Measurements from ENCODE around the gene MPO.
A peak's percentile ranks its signal among the peaks of the same experiment; 100 is the strongest.

Gene MPO

GRCh38 chr17:58247511-58248363 lies 33.0 kb downstream of the MPO start:
- no peak for DNase-seq (ENCODE audit: insufficient read length)
- FAIRE-seq = no peak
- TF ChIP-seq TAF1 (IDR thresholded peaks at IDR 0.05; ENCODE audit: borderline replicate concordance, low read depth, low read length) (no peak), POLR2A (IDR thresholded peaks at IDR 0.05; ENCODE audit: low read depth, low read length) (no peak), POLR2AphosphoS5 (IDR thresholded peaks at IDR 0.05; ENCODE audit: low read depth, low read length) (no peak)

DNA sequence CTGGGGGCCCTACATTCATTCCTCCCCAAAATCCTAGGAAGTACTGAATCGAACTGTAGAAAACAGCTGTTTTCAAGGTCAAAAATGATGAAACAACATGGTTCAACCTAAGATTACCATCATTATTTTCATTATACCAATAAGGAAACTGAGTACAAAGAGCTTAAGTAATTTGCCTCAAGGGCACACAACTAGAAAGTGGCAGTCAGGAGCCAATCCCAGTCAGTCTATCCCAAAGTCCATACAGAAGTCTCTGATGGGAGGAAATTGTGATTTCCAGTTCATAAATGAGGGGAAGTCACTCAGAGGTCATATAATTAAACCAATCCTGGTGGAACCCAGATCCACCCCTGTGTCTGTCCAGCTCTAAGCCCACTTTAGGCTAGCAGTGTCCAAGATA lies 34.0 kb downstream of the MPO start:
- DNase-seq (ENCODE audit: insufficient read length) (no peak), FAIRE-seq (no peak)
- TF ChIP-seq TAF1 (IDR thresholded peaks at IDR 0.05; ENCODE audit: borderline replicate concordance, low read depth, low read length) = no peak
- no peak for TF ChIP-seq POLR2AphosphoS5 (IDR thresholded peaks at IDR 0.05; ENCODE audit: low read depth, low read length)
- no peak for TF ChIP-seq POLR2A (IDR thresholded peaks at IDR 0.05; ENCODE audit: low read depth, low read length)

DNA sequence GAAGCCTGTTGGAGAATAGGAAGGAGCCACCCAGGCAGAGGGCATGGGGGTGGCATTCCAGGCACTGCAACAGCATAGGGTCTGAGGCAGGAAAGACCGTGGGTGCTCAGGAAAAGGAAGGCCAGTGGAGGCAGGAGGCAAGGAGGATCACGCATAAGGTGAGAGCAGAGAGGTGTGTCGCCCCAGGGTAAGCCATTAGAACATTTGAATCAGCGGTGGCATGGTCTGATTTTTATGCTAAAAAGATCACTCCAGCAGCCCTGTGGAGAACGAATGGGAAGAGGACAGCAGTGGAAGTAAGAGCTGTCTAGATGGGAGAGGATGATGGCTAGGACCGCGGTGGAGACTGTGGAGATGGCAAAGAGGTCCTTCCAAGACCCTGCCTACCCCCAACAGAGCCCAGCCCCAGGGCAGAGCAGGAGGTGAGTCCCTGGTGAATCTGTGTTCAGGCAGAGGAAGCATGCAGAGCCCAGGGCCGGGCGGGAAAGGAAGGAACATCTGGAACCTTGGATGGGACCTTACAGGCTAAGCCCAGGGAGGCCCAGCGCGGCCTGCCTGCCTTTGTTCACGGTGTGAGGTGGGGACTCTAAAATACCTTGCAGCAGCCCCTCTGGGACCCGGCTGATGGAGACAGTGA lies 34.5 kb downstream of the MPO start:
- TF ChIP-seq POLR2AphosphoS5 (IDR thresholded peaks at IDR 0.05; ENCODE audit: low read depth, low read length) (no peak), POLR2A (IDR thresholded peaks at IDR 0.05; ENCODE audit: low read depth, low read length) (no peak), TAF1 (IDR thresholded peaks at IDR 0.05; ENCODE audit: borderline replicate concordance, low read depth, low read length) (no peak)
- DNase-seq (ENCODE audit: insufficient read length) (no peak), FAIRE-seq (no peak)

DNA sequence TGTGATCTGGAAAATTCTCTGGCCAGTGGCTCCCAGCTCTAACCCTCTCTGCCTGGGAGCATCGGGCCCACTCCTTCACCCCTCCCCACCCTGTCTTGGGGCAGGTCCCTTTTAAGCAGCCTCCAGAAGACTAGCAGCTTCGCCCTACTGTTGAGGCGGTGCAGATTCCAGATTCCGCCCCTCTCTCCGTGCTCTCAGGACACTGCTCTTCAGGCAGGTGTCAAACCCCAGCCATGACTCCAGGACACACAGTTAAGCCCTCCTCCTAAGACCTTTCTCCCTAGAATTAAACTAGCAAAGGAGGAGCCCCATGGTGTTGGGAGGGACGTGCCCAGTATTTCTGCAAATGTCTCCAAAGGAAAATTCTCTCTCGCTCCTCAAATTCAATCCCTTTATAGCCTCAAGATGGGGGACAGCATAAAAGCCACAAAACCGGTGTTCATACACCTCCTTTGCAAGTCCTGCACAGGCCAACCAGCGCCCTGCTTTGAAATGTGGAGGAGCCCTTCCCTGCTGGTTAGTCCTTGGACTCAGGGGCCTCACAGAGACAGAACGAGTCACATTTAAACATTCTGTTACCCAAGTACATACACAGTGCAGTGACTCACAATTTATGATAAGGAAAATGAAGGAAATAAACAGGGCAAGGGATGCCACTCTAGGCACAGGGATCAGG lies 35.2 kb downstream of the MPO start:
- no peak for FAIRE-seq
- TF ChIP-seq POLR2AphosphoS5 (IDR thresholded peaks at IDR 0.05; ENCODE audit: low read depth, low read length) (no peak), POLR2A (IDR thresholded peaks at IDR 0.05; ENCODE audit: low read depth, low read length) (no peak), TAF1 (IDR thresholded peaks at IDR 0.05; ENCODE audit: borderline replicate concordance, low read depth, low read length) (no peak)
- no peak for DNase-seq (ENCODE audit: insufficient read length)

GRCh38 chr17:58244963-58245362 lies 35.8 kb downstream of the MPO start:
- FAIRE-seq (no peak), DNase-seq (ENCODE audit: insufficient read length) (no peak)
- TF ChIP-seq POLR2AphosphoS5 (IDR thresholded peaks at IDR 0.05; ENCODE audit: low read depth, low read length) = no peak
- TF ChIP-seq POLR2A (IDR thresholded peaks at IDR 0.05; ENCODE audit: low read depth, low read length) = no peak
- TF ChIP-seq TAF1 (IDR thresholded peaks at IDR 0.05; ENCODE audit: borderline replicate concordance, low read depth, low read length) = no peak

- TF ChIP-seq TAF1 (IDR thresholded peaks at IDR 0.05; ENCODE audit: borderline replicate concordance, low read depth, low read length) (no peak), POLR2A (IDR thresholded peaks at IDR 0.05; ENCODE audit: low read depth, low read length) (no peak), POLR2AphosphoS5 (IDR thresholded peaks at IDR 0.05; ENCODE audit: low read depth, low read length) (no peak)
- FAIRE-seq = peak; percentile 65
- no peak for DNase-seq (ENCODE audit: insufficient read length)
Observed at GRCh38 chr17:58242171-58242784, 38.5 kb downstream of the MPO start.

DNA sequence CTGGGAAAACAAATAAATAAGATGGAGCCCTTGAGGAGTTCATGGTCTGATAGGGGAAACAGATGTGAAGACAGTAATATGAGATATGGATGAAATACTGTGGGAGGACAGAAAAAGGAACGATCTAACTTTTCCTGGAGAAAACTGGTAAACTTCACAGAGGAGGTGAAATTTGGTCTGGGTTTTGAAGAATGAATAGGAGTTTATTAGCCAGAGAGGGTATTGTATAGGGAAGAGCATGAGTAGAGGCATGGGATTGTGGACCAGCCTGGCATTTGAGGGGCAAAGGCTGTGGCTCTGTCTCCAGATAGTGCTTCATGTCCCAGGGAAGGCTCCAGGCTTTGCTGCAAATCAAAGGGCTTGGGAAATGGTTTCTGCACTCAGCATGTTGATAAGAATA lies 40.7 kb downstream of the MPO start:
- DNase-seq (ENCODE audit: insufficient read length) (no peak), FAIRE-seq (no peak)
- TF ChIP-seq POLR2AphosphoS5 (IDR thresholded peaks at IDR 0.05; ENCODE audit: low read depth, low read length) = no peak
- no peak for TF ChIP-seq TAF1 (IDR thresholded peaks at IDR 0.05; ENCODE audit: borderline replicate concordance, low read depth, low read length)
- no peak for TF ChIP-seq POLR2A (IDR thresholded peaks at IDR 0.05; ENCODE audit: low read depth, low read length)

DNA sequence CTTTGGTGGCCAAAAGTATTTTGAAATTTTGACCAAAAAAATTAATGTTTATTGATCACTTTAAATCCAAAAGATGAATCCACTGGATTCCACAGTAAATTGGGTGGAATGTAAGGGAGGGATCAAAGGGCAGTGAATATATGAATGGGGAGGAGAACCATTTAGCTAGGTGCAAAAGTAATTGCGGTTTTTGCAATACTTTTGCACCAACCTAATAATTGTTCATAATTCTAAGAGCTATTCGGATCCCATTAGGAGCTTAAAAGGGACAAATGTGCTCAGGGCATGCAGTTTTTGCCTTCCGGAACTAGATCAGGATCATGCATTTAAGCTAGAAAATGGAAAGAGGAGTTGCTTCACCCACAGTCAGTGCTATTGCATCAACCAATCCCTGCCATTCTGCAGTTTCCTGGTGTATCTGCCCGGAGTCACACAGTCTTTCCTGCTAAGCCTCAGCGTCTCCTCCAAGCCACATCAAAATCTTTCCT lies 42.5 kb downstream of the MPO start, which contains the start of gene LPO:
Gene LPO, plus strand, starts transcription at position 438 of the 488 bp plus-strand sequence. CDS start 4,396 bp downstream, outside the sequence.
- TF ChIP-seq POLR2A (IDR thresholded peaks at IDR 0.05; ENCODE audit: low read depth, low read length) (no peak), POLR2AphosphoS5 (IDR thresholded peaks at IDR 0.05; ENCODE audit: low read depth, low read length) (no peak), TAF1 (IDR thresholded peaks at IDR 0.05; ENCODE audit: borderline replicate concordance, low read depth, low read length) (no peak)
- DNase-seq (ENCODE audit: insufficient read length) = no peak
- FAIRE-seq = no peak

GRCh38 chr17:58236394-58236793 lies 44.3 kb downstream of the MPO start:
- FAIRE-seq (no peak), DNase-seq (ENCODE audit: insufficient read length) (no peak)
- no peak for TF ChIP-seq POLR2AphosphoS5 (IDR thresholded peaks at IDR 0.05; ENCODE audit: low read depth, low read length)
- TF ChIP-seq POLR2A (IDR thresholded peaks at IDR 0.05; ENCODE audit: low read depth, low read length) = no peak
- TF ChIP-seq TAF1 (IDR thresholded peaks at IDR 0.05; ENCODE audit: borderline replicate concordance, low read depth, low read length) = no peak

DNA sequence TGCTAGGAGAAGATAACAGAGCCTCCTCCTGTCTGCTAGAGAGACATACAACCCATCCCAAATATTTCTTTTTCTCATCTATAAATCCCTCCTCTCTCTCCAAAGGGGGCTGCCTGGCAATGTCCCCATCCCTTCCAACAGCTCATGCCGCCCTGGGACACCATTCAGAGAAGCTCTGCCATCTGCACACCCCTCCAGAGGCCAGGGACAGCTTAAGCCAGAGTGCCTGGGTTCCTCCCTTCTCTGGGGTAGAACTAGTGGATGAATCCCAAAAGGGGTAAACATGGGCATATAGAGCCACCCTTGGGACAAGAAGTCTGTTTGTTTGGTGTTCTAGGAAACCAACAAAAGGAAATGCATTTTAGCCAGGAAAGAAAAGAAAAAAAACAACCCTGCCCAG lies 44.9 kb downstream of the MPO start:
- no peak for TF ChIP-seq POLR2AphosphoS5 (IDR thresholded peaks at IDR 0.05; ENCODE audit: low read depth, low read length)
- no peak for TF ChIP-seq POLR2A (IDR thresholded peaks at IDR 0.05; ENCODE audit: low read depth, low read length)
- TF ChIP-seq TAF1 (IDR thresholded peaks at IDR 0.05; ENCODE audit: borderline replicate concordance, low read depth, low read length) = no peak
- no peak for FAIRE-seq
- DNase-seq (ENCODE audit: insufficient read length) = no peak

DNA sequence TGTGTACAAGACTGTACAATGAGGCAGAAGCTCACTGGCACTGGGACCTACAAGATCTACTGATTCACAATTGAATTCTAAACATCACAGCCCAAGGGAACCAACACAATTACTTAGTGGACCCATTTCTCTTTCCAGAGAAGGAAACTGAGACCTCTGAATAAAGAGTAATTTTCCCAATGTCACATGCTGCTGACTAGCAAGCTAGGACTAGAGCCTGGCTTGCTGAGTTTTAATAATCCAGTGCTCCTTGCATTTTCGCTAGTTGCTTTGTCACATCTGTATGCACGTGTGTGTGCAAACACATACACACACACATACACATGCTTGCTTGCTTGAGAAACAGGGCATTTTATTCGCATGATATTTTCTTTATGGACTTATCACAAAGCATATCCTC lies 46.2 kb downstream of the MPO start:
- peak; percentile 27 for FAIRE-seq
- no peak for DNase-seq (ENCODE audit: insufficient read length)
- no peak for TF ChIP-seq POLR2AphosphoS5 (IDR thresholded peaks at IDR 0.05; ENCODE audit: low read depth, low read length)

Measured in GM12892 (cell line).